ENCODE measurements around the gene TMEM273. TPM values are rescaled to one million over a fixed set of nuclear protein-coding genes. Genes with fewer than 3 reads are reported as not detected.

Gene TMEM273
- total and polyA plus RNA-seq, 8 donors: 0.89 to 72.9 (median 5.9) TPM

GRCh38 chr10:49223205-49223604 lies 35.0 kb upstream of the TMEM273 start:
- Histone ChIP-seq H3K4me3 (no peak overlapping the region), H3K36me3 (no peaks in the 10 kb centered on the region), H3K27ac (no peak overlapping the region), H3K9me3 (peaks cover 0 to 10% (median 2%) of the 10 kb centered on the region in 4 donors), H3K27me3 (no peaks in the 10 kb centered on the region), H3K4me1 (no peaks in the 10 kb centered on the region)
- TF ChIP-seq CTCF (IDR thresholded peaks at IDR 0.05): no peak
- no peak for TF ChIP-seq EP300 (IDR thresholded peaks at IDR 0.05)
- TF ChIP-seq POLR2AphosphoS5 (IDR thresholded peaks at IDR 0.05): no peak
- no peak for TF ChIP-seq POLR2A (IDR thresholded peaks at IDR 0.05)
- no peak for DNase-seq
- intact Hi-C loops (cut with DNase I; ENCODE audit: low total_unique reads): no loop called here

- Histone ChIP-seq H3K27ac (no peak overlapping the region), H3K36me3 (no peaks in the 10 kb centered on the region), H3K4me3 (no peak overlapping the region), H3K27me3 (no peaks in the 10 kb centered on the region), H3K4me1 (no peaks in the 10 kb centered on the region), H3K9me3 (peaks cover 0 to 10% (median 2%) of the 10 kb centered on the region in 4 donors)
- DNase-seq: no peak
- WGBS, 5 donors: 87 to 97% (median 95%) methylated on average over 3 of the region's 3 CpGs
- TF ChIP-seq EP300 (IDR thresholded peaks at IDR 0.05): no peak
- no peak for TF ChIP-seq POLR2AphosphoS5 (IDR thresholded peaks at IDR 0.05)
- no peak for TF ChIP-seq CTCF (IDR thresholded peaks at IDR 0.05)
- intact Hi-C loops (cut with DNase I; ENCODE audit: low total_unique reads): no loop called here
Observed at GRCh38 chr10:49222170-49222569, 34.0 kb upstream of the TMEM273 start.

- Histone ChIP-seq H3K9me3 (peaks cover 0 to 10% (median 2%) of the 10 kb centered on the region in 4 donors), H3K4me3 (no peak overlapping the region), H3K27me3 (no peaks in the 10 kb centered on the region), H3K4me1 (no peaks in the 10 kb centered on the region), H3K36me3 (no peaks in the 10 kb centered on the region), H3K27ac (no peak overlapping the region)
- no peak for DNase-seq
- 54 to 90% (median 82%) methylated on average over 2 of the region's 2 CpGs for WGBS, 5 donors
- intact Hi-C loops (cut with DNase I; ENCODE audit: low total_unique reads): no loop called here
- TF ChIP-seq POLR2AphosphoS5 (IDR thresholded peaks at IDR 0.05) (no peak), CTCF (IDR thresholded peaks at IDR 0.05) (no peak), POLR2A (IDR thresholded peaks at IDR 0.05) (no peak), EP300 (IDR thresholded peaks at IDR 0.05) (no peak)
Observed at GRCh38 chr10:49220679-49221078, 32.5 kb upstream of the TMEM273 start.

GRCh38 chr10:49220031-49220430 lies 31.8 kb upstream of the TMEM273 start:
- no peak for DNase-seq
- 87 to 100% (median 98%) methylated on average over 1 of the region's 1 CpG for WGBS, 5 donors
- intact Hi-C loops (cut with DNase I; ENCODE audit: low total_unique reads): no loop called here
- no peak overlapping the region for H3K27ac ChIP-seq
- peaks cover 0 to 10% (median 2%) of the 10 kb centered on the region in 4 donors for H3K9me3 ChIP-seq
- TF ChIP-seq POLR2A (IDR thresholded peaks at IDR 0.05) (no peak), CTCF (IDR thresholded peaks at IDR 0.05) (no peak), POLR2AphosphoS5 (IDR thresholded peaks at IDR 0.05) (no peak), EP300 (IDR thresholded peaks at IDR 0.05) (no peak)
- no peaks in the 10 kb centered on the region for H3K27me3 ChIP-seq
- no peak overlapping the region for H3K4me3 ChIP-seq
- no peaks in the 10 kb centered on the region for H3K36me3 ChIP-seq
- H3K4me1 ChIP-seq: no peaks in the 10 kb centered on the region

Data from stomach (tissue), 9 donors.